8988T (cell line): Measurements from ENCODE around the gene SLCO4A1.
"Not testable (repeated sequence)": the region's sequence is repeated elsewhere in the genome, so short reads cannot be mapped to it uniquely, and the experiment has no call there.

ENCODE experiments used
- DNase-seq: peaks from one replicate; pipeline ENCODE4 v3.0.0; 2011

SLCO4A1 gene

GRCh38 chr20:62667530-62668440 is 25.5 kb downstream of the SLCO4A1 start:
- DNase-seq, result no peak

DNA sequence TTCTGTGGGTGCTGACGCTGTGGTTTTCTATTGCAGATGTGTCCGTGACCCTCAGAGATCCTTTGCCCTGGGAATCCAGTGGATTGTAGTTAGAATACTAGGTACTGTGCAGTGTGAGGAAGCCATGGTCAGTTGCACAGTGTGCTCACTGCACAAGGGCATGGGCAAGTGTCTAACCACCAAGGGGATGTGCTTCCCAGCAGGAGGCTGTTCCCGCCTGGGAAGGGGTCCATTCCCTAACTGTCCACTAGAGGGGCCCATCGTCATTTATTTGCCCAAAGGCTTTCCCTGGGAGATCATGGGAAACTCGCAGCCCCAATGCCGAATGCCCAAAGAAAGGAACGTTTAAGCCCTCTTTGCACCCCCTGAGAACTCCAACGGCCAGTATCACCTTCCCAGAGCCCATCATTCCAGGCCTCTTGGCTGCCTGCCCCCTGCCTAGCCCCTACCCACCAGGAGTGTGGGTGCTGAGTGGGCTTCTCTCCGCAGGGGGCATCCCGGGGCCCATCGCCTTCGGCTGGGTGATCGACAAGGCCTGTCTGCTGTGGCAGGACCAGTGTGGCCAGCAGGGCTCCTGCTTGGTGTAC is 26.2 kb downstream of the SLCO4A1 start:
- peak; percentile 99 for DNase-seq

- DNase-seq, result no peak
Measured at GRCh38 chr20:62669249-62669648, 26.9 kb downstream of the SLCO4A1 start.

DNA sequence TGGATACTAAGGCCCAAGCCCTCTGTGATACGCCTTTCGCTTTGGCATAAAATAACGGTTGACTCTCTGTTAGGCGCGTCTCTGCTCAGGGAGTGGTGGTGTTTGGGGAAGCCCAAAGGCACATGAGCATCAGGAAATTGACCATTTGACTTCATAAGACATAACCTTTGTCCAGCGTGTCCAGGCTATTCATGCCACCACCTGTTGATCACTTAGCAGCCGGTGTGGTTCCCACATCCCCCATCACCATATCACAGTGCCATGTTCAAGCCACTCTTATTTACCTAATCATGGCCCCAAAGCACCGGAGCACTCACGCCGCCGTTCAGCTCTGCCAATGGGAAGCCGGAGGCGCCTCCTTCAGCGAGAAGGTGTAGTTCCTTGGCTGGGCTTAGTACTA is 27.9 kb downstream of the SLCO4A1 start:
- DNase-seq, result no peak

DNA sequence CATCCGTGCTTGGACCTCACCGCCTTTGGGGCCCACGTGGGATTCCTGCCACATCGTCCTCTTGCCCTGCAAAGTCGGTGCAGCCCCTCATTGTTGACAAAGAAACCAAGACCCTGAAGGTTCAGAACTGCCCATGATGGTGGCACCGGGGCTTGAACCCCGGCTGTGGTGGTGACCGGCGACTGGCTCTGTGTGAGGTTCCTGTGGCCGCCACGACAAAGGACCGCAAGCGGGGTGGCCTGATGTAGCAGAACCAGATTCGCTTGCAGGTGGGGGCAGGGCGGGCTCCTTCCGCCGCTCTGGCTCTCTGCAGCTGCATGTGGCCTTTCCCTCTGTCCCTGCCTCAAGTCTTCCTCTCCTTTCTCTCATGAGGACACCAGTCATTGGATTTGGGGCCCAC is 28.7 kb downstream of the SLCO4A1 start:
- DNase-seq, result no peak

DNA sequence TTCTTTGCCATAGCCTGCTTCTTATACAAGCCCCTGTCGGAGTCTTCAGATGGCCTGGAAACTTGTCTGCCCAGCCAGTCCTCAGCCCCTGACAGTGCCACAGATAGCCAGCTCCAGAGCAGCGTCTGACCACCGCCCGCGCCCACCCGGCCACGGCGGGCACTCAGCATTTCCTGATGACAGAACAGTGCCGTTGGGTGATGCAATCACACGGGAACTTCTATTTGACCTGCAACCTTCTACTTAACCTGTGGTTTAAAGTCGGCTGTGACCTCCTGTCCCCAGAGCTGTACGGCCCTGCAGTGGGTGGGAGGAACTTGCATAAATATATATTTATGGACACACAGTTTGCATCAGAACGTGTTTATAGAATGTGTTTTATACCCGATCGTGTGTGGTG is 29.5 kb downstream of the SLCO4A1 start:
- no peak for DNase-seq

DNA sequence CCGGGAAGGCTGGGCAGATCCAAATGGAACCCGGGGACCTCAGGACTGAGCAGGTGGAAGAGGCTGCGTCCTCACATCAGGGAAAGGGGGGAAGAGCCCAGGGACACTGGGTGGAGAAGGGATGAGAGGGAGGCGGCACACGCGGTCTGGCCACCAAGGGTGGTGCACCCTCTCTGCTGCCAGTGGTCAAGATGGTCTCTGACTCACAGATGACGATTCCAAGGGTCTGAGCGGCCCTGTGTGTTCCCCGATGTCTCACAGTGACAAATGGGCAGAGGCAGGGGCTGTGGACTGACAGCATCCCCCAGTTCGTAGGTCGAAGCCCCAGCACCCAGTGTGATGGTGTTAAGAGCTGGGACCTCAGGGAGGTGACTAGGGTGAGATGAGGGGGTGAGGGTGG is 32.1 kb downstream of the SLCO4A1 start:
- DNase-seq, result no peak

DNA sequence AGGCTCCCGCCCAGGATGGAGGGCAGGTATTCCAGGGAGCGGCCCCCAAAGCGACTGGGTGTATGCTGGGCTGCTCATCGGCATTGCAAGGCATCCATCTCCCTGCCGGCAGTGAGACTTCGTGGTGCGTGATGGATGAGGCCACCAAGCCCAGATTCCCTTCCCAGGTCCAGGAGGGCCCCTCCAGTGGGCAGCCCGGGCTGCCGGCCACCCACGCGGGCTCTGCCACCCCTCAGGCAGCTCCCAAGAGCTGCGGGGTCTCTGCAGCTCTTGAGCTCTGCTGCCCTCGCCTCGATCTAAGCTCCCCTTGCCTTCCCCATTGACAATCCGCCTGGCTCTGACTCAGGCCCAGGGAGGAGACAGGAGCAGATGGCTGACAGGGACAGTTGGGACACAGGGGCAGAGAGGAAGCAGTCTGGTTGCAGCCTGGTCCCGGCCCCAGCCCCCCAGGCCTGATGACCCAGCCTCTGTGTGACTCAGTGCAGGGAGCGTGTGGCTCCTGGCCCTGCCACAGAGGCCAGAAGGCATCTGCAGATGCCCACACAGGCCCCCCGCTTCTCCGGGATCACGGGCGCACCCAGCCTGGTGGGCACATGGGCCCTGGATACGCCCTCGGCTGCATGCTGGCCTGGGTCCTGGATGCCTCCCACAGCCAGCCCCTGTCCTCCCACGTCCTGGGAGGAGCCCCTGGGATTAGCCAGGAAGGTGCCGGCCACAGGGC is 33.0 kb downstream of the SLCO4A1 start:
- DNase-seq, result no peak

- DNase-seq, result no peak
Measured at GRCh38 chr20:62675877-62676260, 33.6 kb downstream of the SLCO4A1 start.

GRCh38 chr20:62676976-62677375 is 34.7 kb downstream of the SLCO4A1 start:
- DNase-seq, result no peak

DNA sequence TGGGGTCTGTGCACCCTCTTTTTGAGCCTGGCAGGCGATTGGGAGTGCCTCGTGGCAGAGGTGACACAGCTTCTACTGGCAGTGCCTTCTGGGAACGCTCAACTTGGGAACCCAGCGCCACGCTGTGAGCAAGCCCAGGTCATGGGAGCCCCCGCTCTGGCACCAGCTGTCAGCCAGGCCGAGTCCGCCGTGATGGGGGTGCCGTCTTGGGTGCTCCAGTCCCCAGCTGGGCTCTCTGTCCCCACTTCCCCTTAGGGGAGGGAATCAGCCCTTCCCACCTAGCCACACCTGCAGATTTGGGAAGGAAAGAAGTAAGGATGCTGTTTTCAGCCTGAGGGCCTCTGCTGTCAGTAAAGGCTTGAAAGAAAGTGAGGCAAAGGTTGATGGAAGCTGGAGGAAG is 35.4 kb downstream of the SLCO4A1 start:
- DNase-seq, result no peak

DNA sequence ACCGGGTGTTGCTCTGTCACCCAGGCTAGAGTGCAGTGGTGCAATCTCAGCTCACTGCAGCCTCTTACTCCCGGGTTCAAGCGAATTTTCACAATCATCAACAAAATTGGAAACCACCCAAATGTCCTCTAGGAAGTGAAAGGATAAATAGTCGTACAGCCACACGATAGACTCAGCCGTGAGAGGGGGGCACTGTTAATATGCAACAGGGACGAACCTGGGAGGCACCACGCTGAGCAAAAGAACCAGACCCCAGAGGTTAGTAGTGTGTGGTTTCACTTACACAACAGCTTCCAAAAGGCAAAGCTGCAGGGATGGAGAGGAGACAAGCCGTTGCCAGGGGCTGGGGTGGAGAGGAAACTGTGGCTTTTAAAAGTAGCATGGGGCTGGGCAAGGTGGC is 36.2 kb downstream of the SLCO4A1 start:
- DNase-seq, result no peak

DNA sequence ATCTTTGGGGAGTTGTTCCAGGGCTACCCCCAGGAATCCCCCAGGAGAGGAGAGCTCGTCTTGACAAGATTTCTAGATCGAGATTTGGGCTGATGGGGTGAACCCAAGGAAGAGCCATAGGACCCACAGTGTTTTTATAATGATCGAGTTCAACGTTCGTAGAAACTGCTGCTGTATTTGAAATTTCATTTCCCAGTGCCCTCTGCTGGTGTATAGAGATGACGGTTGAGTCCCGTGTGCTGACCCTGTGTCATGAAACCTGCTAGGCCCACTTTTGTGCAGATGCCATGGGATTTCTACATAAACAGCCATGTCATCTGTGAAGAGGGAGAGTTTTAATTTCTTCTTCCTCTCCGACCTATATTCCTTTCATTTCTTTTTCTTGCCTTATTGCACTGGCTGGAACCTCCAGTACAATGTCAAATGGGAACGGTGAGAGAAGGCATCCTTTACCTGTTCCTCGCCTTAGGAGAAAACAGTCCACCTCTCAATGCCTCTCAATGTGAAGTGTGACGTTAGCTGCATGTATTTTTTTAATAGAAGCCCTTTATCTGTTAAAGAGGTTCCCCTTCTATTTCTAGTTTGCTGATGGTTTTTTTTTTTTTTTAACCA is 37.8 kb downstream of the SLCO4A1 start:
- no peak for DNase-seq

- no peak for DNase-seq
Measured at GRCh38 chr20:62682912-62683517, 40.7 kb downstream of the SLCO4A1 start.

DNA sequence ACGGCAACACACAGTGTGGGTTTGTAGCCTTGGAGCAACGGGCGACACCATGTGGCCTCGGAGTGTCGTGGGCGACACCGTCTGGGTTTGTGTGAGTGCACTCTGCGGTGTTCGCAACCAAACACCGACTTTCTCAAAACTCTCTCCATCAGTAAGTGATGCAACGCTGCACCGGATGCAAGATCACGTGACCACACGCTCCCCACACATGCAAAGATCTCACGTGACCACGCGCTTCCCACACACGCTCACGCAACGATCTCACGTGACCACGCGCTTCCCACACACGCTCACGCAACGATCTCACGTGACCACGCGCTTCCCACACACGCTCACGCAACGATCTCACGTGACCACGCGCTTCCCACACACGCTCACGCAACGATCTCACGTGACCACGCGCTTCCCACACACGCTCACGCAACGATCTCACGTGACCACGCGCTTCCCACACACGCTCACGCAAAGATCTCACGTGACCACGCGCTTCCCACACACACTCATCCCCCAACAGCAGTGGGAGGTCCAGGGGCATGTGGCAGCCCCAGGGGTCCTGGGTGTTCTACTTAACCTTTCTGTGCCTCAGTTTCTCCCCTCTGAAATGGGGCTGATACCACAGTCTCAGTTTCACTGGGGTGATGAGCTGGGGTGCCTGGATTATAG is 41.5 kb downstream of the SLCO4A1 start:
- not testable (repeated sequence) for DNase-seq

- no peak for DNase-seq
Measured at GRCh38 chr20:62684981-62685380, 42.7 kb downstream of the SLCO4A1 start.

GRCh38 chr20:62685781-62686555 is 43.7 kb downstream of the SLCO4A1 start:
- DNase-seq, result no peak

GRCh38 chr20:62686869-62687830 is 44.8 kb downstream of the SLCO4A1 start:
- no peak for DNase-seq

GRCh38 chr20:62688083-62688482 is 45.8 kb downstream of the SLCO4A1 start:
- no peak for DNase-seq

- no peak for DNase-seq
Measured at GRCh38 chr20:62688855-62689460, 46.7 kb downstream of the SLCO4A1 start.
